NCI-H774 (cell line): ENCODE measurements around the gene CTBP2.

Experiments
- DNase-seq: peaks from one replicate; lab custom pipeline; 2025; lab: John Stamatoyannopoulos, UW

Gene CTBP2

GRCh38 chr10:125106586-125106985, 53.8 kb downstream of the CTBP2 start:
- DNase-seq = no peak

GRCh38 chr10:125105706-125106255, 54.6 kb downstream of the CTBP2 start:
- DNase-seq = no peak

- DNase-seq = no peak
Measured at GRCh38 chr10:125105155-125105554, 55.2 kb downstream of the CTBP2 start.

GRCh38 chr10:125104559-125104958, 55.8 kb downstream of the CTBP2 start:
- DNase-seq = no peak

GRCh38 chr10:125103924-125104323, 56.4 kb downstream of the CTBP2 start:
- DNase-seq = no peak

GRCh38 chr10:125103466-125103865, 56.9 kb downstream of the CTBP2 start:
- DNase-seq = no peak

- DNase-seq = no peak
Measured at GRCh38 chr10:125102821-125103220, 57.5 kb downstream of the CTBP2 start.

GRCh38 chr10:125102246-125102645, 58.1 kb downstream of the CTBP2 start:
- DNase-seq = no peak

GRCh38 chr10:125101581-125101980, 58.8 kb downstream of the CTBP2 start:
- DNase-seq = no peak

GRCh38 chr10:125101049-125101448, 59.3 kb downstream of the CTBP2 start:
- DNase-seq = no peak

GRCh38 chr10:125097409-125098070, 62.8 kb downstream of the CTBP2 start:
- DNase-seq = no peak

- no peak for DNase-seq
Measured at GRCh38 chr10:125096975-125097374, 63.4 kb downstream of the CTBP2 start.

GRCh38 chr10:125096371-125096770, 64.0 kb downstream of the CTBP2 start:
- DNase-seq = no peak

- DNase-seq = no peak
Measured at GRCh38 chr10:125095776-125096175, 64.6 kb downstream of the CTBP2 start.

GRCh38 chr10:125095228-125095627, 65.1 kb downstream of the CTBP2 start:
- no peak for DNase-seq

GRCh38 chr10:125094806-125095205, 65.6 kb downstream of the CTBP2 start:
- DNase-seq = no peak

GRCh38 chr10:125093974-125094705, 66.2 kb downstream of the CTBP2 start:
- no peak for DNase-seq

- no peak for DNase-seq
Measured at GRCh38 chr10:125093199-125093973, 67.0 kb downstream of the CTBP2 start.

GRCh38 chr10:125092564-125093031, 67.8 kb downstream of the CTBP2 start:
- no peak for DNase-seq

GRCh38 chr10:125091891-125092290, 68.5 kb downstream of the CTBP2 start:
- DNase-seq = no peak

- no peak for DNase-seq
Measured at GRCh38 chr10:125089469-125089868, 70.9 kb downstream of the CTBP2 start.

- no peak for DNase-seq
Measured at GRCh38 chr10:125087897-125088215, 72.5 kb downstream of the CTBP2 start.
